AG09309 (cell line): ENCODE measurements around the gene HOXA4.

ENCODE experiments used
- DNase-seq: peaks from one replicate; pipeline ENCODE4 v3.0.0-alpha.2; 2010; ENCODE audit warnings: low read depth
- H3K4me3 ChIP-seq: 2 replicates; pipeline ENCODE4 v1.5.1; 2011; ENCODE audit warnings: mild to moderate bottlenecking, low read depth, low read length, moderate library complexity; ENCODE audit not compliant: control insufficient read depth
- TF ChIP-seq, protein P1 (sequence below): IDR thresholded peaks from 2 replicates; pipeline ENCODE4 v1.5.1; 2011; ENCODE audit warnings: mild to moderate bottlenecking, low read depth, low read length, inconsistent platforms; ENCODE audit not compliant: insufficient read depth, control insufficient read depth; ENCODE audit errors: missing control alignments

HOXA4 gene

DNA sequence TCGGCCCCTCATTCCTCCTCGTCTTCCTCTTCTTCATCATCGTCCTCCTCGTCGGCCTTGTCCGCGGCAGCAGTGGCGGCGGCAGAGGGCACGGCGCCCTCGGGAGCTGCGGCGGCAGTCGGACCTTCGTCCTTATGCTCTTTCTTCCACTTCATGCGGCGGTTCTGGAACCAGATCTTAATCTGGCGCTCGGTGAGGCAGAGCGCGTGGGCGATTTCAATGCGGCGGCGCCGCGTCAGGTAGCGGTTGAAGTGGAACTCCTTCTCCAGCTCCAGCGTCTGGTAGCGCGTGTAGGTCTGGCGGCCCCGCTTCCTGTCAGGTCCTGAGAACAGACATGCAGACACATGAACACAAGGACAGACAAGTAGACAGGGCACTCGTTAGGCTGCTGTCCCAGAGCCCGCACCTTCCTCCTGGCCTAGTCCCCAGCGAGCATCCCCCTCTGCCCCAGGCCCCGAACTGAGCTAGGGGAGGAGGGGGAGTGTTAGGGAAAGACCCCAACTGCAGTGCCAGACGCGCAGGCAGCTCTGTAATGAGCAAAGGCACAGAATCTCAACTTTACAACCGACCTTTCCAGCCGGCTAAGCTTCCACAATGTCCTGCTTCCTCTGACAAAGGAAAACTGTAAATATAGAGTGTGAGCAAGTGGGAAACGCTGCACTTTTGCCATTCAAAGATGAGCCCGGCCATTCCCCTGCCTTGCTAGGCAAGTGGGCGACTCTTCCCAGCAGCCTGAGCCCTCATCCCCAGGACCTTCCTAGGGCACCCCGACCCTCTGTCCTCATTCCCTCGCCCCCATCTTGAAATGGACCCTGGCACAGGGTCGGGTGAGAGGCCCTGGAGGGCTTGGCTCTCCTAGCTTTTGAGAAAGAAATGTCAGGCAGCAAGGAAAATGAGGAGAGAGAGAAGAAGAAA, 24.6 kb upstream of the HOXA4 start:
- DNase-seq = no peak
- H3K4me3 ChIP-seq = peak overlapping the region; percentile 73
- TF ChIP-seq, protein P1, sequence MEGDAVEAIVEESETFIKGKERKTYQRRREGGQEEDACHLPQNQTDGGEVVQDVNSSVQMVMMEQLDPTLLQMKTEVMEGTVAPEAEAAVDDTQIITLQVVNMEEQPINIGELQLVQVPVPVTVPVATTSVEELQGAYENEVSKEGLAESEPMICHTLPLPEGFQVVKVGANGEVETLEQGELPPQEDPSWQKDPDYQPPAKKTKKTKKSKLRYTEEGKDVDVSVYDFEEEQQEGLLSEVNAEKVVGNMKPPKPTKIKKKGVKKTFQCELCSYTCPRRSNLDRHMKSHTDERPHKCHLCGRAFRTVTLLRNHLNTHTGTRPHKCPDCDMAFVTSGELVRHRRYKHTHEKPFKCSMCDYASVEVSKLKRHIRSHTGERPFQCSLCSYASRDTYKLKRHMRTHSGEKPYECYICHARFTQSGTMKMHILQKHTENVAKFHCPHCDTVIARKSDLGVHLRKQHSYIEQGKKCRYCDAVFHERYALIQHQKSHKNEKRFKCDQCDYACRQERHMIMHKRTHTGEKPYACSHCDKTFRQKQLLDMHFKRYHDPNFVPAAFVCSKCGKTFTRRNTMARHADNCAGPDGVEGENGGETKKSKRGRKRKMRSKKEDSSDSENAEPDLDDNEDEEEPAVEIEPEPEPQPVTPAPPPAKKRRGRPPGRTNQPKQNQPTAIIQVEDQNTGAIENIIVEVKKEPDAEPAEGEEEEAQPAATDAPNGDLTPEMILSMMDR = no peak

DNA sequence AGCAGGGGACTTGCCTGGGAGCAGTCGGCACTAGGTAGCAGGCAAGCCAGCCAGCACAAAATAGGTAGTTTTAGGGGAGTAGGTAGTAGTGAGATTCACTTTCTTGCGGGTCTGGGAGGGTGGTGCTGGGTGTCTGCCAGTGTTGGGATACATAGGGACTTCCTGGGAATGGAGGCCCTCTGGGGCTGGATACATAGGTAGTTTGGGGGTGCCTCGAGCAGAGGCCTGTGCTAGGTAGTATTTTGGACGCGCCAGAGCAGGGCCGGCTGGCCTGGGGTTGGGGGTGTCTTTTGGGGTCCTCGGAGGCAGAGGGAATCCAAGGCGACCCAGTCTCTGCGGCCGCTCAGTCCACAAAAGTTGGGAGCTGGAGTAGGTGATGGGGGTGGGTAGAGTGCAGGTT, 23.8 kb upstream of the HOXA4 start:
- H3K4me3 ChIP-seq = no peak overlapping the region
- DNase-seq = no peak
- TF ChIP-seq, protein P1 = no peak

DNA sequence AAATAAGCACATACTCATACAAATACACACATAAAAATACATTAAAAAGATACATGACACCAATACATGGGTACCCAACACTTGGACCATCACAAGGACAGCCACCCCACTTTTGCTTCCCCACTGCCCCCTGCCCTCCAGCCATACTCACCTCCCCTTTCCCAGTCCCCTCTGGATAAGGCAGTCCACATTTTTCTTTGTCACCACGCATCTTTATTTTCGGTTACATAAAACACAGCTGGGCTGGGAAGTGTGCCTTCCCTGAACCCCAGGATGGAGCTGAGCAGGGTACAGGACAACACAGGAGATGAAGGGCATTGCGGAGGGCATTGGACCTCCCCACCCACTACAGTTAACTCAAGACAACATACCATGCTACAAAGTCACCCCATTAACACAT, 23.0 kb upstream of the HOXA4 start:
- TF ChIP-seq, protein P1 = no peak
- no peak for DNase-seq
- H3K4me3 ChIP-seq = no peak overlapping the region

DNA sequence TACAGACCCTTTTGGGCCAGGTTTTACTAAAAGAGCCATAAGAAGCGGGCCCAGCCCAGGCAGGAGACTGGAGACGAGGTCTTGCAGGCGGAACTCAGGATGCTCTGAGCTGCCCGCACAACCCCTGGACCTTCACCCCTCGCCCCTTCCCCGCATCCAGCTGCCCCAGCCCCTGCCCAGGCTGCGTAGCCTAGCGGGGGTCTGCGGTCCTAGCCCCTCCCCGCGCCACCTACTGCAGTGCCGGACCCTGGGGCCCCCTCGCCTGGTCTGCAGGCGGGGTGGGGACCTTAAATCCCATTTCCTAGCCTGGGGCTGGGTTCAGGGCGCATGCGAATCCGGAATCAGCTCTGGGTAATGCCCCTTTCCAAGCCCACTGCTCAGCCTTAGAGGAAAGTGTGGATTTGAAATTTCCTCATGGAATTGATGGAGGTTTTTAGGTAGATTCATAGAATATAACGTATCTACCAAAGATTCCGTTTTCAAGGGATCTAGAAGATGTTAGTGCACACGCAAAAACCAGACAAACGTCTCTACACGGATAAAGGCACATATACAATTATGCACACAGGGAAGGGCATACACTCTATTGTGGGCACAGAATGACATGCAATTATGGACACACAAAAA, 22.4 kb upstream of the HOXA4 start:
- H3K4me3 ChIP-seq = no peak overlapping the region
- no peak for DNase-seq
- TF ChIP-seq, protein P1 = no peak

DNA sequence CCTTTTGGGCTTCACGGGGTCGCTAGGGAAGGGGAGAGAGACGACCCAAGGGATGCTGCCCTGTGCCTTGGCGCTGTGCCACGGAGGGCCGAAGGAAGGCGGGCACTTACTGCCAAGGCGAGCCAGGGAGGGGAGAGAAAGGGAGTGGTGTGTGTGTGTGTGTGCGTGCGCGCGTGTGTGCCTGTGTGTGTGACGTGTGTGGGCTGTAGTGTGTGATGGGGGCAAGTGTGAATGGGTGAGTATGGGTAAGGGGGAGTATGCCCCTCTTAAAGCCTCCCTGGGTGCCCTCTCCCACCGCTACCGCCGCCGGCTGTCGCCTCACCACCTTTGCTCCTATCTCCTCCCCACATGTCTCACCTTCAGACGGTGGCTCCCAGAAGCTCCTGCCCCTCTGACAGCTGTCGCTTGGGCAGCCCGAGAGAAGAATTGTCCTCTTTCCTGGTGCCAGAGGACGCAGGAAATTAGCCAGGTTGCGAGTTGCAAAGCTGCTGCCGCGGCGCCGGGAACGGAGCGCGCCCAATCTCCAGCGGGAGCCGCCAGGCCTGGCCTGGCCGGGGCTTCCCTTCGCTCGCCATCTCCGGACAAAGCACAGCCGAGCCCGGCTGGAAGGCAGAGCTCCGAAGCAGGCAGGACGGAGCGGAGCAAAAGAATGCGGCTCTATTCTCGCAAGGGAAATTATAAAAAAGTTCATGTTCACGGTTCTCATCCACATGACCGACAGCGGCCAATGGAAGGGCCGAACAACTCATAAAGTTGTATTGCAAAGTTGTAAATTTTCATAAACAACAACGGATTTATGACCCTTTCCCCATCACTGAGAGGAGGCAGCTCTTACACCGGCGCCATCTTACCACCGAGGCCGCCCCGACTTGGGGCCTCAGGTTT, 21.6 kb upstream of the HOXA4 start, which contains the start of gene HOXA3:
Gene HOXA3 (minus strand): TSS at position 653 of the 885 bp plus-strand sequence. CDS start 41,943 bp downstream, outside the sequence.
- TF ChIP-seq, protein P1 = no peak
- H3K4me3 ChIP-seq = peak within 1 kb of the TSS; percentile 65
- no peak for DNase-seq

DNA sequence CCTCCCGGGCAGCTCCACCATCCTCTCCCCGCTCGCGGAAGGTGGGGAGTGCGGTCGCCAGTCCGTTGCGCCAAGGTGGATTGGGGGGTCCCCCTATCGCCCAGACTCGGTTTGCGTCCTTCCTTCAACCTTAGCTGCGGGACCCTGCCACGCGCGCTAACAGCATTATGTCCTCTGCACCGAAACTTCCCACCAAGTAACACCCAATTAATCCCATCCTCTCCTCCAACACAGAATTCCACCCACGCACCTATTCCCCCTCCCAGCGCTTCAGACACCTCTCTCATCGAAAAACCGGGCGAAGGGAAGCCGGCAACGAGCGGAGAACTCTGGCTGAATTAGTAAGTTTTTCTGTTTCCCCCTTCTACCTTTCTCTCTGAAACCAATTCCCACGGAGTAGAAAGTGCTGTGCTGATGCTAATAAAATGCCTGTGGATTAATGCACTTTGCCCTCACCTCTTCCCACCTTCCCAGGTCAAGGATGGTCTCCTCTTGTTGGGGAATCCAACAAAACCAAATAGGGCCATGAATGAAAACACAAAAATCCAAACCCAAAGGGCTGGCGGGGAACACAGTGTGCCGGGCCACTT, 20.9 kb upstream of the HOXA4 start:
- H3K4me3 ChIP-seq = peak overlapping the region; percentile 65
- no peak for DNase-seq
- TF ChIP-seq, protein P1 = peak; percentile 13
